Activated CD8-positive, alpha-beta memory T cell treated with anti-CD3 and anti-CD28 coated beads for 48 hours (primary cell): ENCODE data around the gene CDR2L.
A peak's percentile ranks its signal among the peaks of the same experiment; 100 is the strongest.
"Not testable (repeated sequence)": the region's sequence is repeated elsewhere in the genome, so short reads cannot be mapped to it uniquely, and the experiment has no call there.

ENCODE experiments used
- DNase-seq, 3 experiments: peaks; one replicate each; pipeline ENCODE4 v3.0.0-alpha.2; 2020; ENCODE audit warnings: low read depth in 2 of 3, low spot score in 2 of 3

The CDR2L gene

GRCh38 chr17:75009139-75009724 is 21.8 kb downstream of the CDR2L start:
- DNase-seq: no peak

DNA sequence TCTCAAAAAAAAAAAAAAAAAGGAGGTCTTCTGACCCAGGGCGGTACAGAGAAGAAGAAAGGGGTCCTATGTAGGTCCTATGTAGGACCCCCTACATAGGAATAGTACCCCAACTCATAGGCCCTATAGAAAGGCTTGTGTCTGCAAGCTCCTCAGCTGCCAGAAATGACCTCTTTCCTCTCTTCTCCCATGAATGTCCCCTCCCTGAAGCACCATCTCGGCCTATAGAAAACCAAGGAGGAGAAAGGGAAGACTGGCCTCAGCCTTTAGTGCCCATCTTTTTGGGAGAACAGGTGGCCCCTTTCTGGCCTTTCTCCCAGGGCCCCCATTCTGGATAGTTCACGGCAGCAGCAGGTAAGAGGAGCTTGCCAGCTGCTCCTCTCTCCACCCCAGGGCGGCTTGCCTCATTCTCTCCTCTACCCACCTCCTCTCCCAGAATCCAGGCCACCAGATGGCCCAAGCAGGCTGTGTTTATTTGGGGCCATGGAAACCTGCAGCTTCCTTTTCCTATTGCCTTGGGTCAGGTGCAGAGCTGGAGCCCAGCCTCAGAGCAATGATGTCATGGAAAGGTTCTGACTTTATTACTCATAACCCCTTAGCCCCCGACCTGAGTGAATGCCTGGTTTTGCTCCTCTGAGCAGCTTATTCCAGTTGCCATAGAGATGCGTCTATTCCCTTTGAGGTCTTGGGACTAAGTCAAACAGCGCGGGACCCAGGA is 23.4 kb downstream of the CDR2L start:
- DNase-seq: no peak

- no peak for DNase-seq
Observed at GRCh38 chr17:75011401-75012095, 24.1 kb downstream of the CDR2L start.

DNA sequence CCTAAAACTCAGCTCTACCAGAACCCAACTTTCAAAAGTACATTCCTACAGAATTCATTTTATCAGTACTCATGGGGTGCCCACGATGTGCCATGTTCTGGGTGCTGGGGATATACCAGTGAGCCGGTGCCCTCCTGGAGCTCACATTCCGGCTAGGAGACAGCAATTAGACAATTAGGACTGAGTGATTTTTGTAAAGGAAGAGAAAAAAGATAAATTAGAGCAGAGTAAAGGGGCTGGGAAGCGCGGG is 24.6 kb downstream of the CDR2L start:
- DNase-seq: no peak

GRCh38 chr17:75012346-75013091 is 25.1 kb downstream of the CDR2L start, which contains the start of gene MRPL58:
MRPL58 (plus strand) TSS chr17:75012670; CDS start chr17:75012687, 17 bp downstream.
- DNase-seq: peak; percentile 64 to 79 (median 70)

DNA sequence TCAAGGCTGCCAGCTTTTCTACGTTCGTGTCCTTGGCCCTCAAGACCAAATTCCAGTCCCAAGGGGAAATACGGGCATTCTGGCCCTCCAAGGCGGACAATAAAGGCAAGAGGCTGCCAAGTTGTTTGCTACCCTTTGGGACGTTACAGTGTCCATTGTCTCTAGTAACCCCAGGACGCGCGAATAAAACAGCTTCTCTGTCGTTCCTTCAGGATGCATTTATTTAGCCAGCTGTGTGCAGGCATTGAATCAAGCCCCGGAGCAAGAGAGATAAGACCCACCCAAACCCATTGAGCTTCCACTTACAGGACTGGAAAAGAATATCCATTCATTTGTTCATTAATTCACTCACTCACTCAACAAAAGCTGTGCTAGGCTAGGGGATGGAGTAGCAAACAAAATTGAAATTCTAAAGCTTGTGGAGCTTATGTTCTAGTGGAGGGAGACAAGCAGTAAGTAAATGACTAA is 25.7 kb downstream of the CDR2L start:
- DNase-seq: no peak

- no peak for DNase-seq
Observed at GRCh38 chr17:75019146-75019545, 31.7 kb downstream of the CDR2L start.

GRCh38 chr17:75019710-75020109 is 32.3 kb downstream of the CDR2L start:
- DNase-seq: no peak

- DNase-seq: no peak
Observed at GRCh38 chr17:75020331-75021110, 33.1 kb downstream of the CDR2L start.

DNA sequence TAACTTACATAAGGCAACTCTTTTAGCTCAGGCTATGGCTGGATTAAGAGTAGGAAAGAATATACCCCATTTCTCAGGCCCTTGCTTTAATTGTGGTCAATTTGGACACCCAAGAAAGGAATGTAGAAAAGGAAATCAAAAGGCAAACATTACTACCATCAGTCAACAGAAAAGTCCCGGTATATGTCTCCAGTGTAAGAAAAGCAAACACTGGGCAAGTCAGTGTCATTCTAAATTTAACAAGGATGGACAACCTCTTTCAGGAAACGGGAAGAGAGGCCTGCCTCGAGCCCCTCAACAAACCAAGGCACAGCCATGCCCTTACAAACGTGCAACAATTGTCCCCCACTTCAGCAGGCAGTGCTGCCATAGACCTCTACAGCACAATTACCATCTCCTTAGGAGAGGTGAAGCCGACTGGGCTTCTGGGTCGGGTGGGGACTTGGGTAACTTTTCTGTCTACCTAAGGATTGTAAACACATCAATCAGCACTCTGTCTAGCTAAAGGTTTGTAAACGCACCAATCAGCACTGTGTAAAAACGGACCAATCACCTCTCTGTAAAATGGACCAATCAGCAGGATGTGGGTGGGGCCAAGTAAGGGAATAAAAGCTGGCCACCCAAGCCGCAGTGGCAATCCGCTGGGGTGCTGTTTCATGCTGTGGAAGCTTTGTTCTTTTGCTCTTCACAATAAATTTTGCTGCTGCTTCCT is 37.4 kb downstream of the CDR2L start:
- no peak for DNase-seq

GRCh38 chr17:75025398-75025734 is 37.9 kb downstream of the CDR2L start:
- DNase-seq: not testable (repeated sequence)

DNA sequence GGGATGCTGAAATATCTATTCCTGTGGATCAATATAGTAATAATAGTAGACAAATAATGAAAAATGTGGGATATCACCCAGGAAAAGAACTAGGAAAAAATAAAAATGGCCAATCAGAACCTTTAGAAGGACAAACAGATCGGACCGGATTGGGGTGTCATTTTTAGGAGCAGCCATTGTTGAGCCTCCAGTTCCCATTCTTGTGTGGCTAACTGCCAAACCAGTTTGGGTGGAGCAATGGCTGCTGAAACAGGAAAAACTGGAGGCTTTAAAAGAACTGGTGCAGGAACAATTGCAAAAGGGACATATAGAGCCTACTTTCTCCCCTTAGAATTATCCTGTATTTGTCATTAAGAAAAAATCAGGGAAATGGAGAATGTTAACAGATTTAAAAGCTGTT is 39.2 kb downstream of the CDR2L start:
- DNase-seq: not testable (repeated sequence)

- no peak for DNase-seq
Observed at GRCh38 chr17:75030161-75030560, 42.7 kb downstream of the CDR2L start.

DNA sequence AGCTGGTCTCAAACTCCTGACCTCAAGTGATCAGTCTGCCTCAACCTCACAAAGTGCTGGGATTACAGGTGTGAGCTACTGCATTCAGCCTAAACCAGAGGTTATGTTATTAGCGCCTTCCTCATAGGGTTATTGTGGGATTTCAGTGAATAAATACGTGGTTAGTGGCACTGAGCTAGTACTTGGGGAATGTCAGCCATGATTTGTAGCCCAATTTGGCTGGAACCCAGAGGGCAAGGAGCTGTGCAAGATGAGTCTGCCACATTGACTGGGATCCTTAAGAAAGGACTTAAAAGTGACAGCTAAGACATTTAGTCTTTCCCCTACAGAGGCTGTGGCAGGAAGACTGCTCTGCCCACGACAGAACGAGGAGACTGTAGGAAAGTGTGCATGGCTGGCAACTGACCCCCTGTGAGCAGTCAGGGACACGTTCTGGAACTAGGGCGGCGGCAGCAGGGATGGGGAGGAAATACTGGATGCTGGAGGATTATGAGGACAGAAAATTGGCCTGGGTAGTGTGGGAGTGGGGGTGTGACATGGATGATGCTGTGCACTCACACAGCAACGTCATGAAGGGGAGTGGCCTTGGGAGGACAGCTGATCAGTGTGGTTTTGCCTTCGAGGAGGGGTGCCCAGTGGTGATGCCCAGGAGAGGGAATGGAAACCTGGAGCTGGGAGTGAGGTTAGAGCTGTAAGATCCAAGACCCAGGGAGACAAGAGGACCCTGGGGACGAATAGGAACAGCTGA is 44.7 kb downstream of the CDR2L start:
- no peak for DNase-seq

DNA sequence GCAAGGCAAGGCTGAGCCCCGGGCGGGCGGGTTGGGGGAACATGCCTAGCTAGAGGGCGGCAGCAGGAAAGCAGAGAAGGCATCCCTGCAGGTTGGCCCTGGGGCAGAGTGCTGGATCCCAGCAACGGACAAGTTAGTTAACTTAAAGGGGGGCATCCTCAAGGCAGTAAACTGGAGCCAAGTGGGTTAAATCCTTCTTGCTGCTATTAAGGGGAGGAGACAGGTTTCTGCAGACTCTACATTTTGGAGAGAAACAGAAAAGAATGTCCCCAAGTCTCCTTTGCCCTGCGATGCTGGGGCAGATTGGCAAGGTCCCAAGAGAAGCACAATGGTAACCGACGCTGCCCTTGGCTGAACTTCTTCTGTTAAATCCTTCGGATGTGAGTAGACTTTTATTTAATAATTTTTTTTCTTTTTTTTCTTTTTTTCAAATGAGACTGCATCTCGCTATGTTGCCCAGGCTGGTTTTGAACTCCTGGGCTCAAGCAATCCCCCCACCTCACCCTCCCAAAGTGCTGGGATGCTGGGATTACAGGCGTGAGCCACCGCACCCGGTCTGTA is 45.4 kb downstream of the CDR2L start:
- no peak for DNase-seq

DNA sequence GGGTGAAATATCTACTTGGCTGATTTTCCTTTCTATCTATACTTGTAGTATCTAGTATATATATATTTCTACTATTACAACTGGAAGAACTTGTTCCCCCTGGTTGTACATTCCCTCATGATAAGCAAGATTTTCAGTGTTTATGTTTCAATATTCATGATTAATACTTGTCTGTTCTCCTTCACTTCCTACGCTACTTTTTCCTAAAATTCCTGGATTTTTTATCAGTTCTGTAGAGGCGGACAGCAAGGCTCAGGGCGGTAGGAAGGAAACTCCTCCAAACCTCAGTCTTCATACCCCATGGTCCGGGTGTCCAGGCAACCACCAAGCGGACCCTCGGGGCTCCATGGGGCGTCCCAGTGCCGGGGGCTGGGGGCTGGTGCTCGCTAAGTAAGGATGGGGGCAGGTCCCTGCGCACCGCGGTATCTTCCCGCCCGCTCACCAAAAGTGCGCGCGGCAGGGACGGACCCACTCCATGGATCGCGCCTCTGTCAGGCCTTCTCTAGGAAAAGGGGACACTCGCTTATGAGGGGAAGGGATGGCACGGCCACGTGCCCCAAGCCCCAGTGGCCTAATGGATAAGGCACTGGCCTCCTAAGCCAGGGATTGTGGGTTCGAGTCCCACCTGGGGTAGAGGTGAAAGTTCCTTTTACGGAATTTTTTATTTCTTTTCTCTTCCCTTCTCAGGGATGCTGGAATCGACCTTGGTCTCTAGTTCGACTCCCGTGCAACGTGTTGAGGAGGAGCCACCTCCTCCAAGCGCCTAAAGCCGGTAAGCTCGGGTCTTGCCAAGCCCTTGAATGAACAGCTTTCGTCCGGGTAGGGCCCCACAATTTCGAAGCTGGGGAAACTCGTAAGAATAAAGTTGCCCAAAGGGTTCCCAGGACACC is 46.2 kb downstream of the CDR2L start:
- DNase-seq: peak; percentile 88 to 100 (median 100)

- peak; percentile 85 to 99 (median 98) for DNase-seq
Observed at GRCh38 chr17:75034236-75034908, 46.9 kb downstream of the CDR2L start.
